NCI-H82 (cell line): ENCODE data around the gene PIK3AP1.

Experiments used
- DNase-seq: peaks from one replicate; lab custom pipeline; 2025; lab: John Stamatoyannopoulos, UW

Gene PIK3AP1

GRCh38 chr10:96610817-96611216, 109.5 kb downstream of the PIK3AP1 start:
- no peak for DNase-seq

DNA sequence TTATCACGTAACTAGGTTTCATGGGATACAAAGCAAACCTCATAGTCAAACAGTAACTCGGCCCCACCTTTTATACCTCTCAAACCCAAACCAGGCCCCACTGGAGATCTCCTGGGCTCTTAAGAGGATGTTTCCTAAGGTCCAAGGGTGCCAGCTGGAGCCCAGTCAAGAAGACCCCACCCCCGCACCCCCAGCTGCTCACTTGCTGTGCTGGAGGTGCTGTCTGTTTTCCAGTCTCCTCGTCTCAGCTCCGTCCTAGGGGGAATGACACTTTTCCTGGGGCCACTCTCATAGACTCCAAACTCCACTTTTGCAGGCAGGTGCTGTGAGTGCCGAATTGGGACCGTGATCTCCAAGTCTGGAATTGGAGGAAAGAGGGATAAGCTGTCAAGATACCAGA, 110.8 kb downstream of the PIK3AP1 start:
- peak; percentile 74 for DNase-seq

DNA sequence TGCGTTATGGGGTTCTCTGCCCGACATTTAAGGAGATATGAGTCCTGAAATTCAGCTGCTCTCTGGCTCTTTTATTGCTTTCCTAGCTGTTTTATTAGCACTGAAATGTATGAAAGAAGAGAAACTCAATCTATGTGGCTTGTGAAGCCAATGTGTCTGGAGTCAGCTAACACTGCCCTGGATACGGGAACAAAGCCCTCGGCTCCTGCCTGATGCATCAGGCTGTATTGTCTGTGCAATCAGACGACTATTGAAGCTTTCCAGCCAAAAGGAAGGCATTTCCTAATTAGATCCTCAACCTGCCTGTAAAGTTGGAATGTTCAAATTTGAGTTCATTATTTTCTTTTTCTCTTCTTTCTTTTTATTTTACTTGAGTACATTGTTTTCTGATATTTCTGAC, 111.5 kb downstream of the PIK3AP1 start:
- no peak for DNase-seq

GRCh38 chr10:96608262-96608661, 112.1 kb downstream of the PIK3AP1 start:
- no peak for DNase-seq

DNA sequence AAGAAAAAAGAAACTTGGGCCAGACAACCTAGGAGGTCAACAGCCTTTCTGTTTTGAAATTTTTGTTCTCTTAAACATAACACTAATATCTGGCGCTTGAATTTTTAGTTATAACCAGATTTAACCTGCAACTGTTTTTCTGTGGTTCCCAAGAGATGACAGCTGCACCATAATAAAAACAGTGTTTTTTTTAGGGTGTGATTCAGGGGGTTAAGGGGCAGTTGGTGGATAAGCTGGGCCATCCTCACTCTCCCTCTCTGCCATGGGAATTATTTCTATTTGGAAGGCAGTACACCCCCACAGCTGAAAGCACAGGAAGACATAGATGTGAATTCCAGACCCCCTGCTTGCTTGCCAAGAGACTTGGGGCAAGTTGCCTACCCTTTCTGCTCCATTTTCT, 113.4 kb downstream of the PIK3AP1 start:
- DNase-seq: no peak

- DNase-seq: no peak
These were observed 114.1 kb downstream of the PIK3AP1 start for GRCh38 chr10:96606216-96606615.

DNA sequence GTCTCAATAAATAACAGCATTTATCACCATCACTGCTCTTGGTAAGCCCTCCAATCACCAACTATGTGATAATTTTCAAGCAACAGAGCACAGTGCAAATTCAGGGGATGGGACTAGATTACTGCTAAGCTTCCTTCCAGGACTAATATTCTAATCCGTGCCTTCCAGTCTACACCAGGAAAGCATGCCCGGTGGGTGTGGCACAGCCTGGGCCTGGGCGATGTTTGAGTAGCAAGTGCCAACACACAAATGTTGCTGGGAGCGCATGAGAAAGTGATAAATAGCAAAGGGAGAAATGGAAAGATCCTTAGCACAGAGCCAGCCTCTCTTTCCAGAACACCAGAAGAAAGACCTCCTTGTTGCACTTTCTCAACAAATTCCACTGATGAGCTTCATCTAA, 120.0 kb downstream of the PIK3AP1 start:
- DNase-seq: no peak

GRCh38 chr10:96598846-96599245, 121.5 kb downstream of the PIK3AP1 start:
- no peak for DNase-seq

- no peak for DNase-seq
These were observed 123.6 kb downstream of the PIK3AP1 start for GRCh38 chr10:96596422-96597407.

DNA sequence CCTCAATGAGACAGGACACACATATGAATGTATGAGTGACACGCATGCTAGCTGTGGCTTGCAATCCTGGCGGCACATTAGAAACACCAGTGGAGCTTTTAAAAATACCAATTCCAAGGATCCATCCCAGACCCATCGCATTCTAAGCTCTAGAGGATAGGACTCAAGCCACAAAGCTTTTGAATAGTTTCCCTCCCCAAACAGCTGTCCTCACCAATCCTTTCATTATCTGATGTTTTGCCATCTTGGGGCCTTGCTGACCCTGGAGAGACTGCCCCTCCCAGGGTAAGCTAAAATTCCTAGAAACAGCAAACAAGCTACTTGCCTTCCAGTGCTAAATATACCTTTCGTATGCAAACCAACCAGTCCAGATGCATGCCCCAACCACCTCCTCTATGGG, 124.6 kb downstream of the PIK3AP1 start:
- DNase-seq: no peak

GRCh38 chr10:96591946-96592345, 128.4 kb downstream of the PIK3AP1 start:
- DNase-seq: no peak

GRCh38 chr10:96588616-96589419, 131.5 kb downstream of the PIK3AP1 start:
- no peak for DNase-seq

DNA sequence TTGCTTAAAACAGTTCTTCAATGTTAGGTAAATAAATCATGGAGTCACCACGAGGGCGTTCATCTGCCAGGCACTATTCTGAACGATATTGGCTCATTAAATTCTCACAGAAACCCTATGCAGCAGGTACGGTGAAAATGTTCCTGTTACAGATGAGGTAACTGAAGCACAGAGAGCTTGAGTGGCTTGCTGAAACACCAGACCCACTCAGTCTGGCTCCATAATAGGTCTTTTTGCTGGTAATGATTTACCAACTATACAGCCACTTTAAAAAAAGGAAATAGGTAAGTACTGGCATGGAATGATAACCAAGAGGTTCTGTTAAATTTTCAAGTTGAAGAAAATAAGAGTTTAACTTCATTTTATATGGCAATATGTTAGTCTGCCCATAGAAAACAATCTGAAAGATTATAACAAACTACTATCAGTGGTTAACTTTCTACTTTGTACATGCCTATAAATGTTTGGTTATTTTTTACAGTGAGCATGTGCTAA, 132.2 kb downstream of the PIK3AP1 start:
- no peak for DNase-seq

DNA sequence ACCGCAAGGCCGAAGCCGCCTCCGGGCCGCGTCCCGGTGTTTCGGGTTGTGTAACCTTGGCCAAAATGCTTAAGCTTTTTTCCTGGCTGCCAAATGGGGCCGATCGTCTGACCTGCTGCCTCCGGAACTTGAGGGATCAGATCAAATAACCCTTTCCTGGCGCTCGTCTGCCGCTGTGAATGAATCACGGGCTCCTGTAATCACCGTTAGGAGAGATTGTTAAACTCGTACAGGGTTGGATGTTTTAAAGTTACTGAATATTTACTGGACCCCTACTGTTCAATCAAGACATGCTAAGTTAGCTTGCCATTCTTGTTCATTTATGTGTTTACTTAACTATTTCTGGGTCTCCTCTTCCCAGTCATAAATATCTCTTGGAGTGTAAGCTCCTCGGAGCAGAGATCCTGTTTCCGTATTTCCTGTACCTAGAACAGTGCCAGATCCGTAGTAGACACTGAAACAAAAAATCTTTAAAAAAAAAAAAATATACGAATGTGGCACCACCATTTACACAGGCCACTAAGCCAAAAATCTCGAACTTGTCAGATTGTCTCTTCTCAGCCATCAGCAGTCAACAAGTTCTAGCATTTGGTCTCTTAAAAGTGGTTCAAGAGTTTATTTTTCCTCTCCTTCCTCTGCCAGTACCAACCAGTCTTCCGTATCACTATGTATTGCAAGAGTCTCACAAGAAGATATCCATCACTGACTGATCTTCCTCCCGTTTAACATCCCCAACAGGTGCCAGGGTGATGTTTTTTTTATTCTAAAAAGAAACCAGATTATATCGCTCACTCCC, 132.9 kb downstream of the PIK3AP1 start:
- peak; percentile 74 for DNase-seq

- DNase-seq: peak; percentile 87
These were observed 133.7 kb downstream of the PIK3AP1 start, which contains the start of gene TM9SF3 for GRCh38 chr10:96586419-96587263. Gene TM9SF3 (minus strand): TSS chr10:96587012. CDS start chr10:96586835, 177 bp downstream.

DNA sequence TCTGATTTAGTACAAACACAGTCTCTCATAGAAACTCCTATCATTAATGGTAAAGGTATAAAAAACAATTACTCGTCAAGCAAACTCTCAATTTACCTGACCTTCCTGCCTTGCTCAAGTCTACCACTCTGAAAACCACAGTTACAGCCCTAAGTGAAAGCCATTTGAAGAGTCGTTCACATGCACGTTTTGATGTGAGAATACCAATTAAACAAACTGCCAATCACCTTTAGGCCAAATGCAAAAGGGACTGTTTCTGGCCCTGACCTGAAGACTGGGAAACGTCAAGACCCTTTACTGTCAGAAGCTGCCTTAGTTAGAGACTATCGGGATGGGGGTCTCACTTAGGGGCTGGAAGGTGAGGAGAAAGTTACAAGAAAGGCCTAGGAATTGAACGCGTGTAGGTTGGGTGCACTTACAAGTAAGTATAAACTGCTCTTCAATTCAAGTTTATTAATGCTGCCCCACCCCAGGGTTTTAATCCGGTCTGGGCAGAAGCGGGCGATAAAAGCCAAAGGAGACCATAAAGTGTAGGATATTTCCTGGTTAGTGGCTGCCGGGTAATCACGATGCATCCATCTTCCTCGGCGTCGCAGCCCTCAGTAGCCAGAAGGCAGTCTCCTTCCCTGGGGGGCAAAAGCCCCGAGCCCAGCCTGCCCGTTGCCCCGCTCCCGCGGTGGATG, 134.4 kb downstream of the PIK3AP1 start:
- DNase-seq: peak; percentile 61

- no peak for DNase-seq
These were observed 135.8 kb downstream of the PIK3AP1 start for GRCh38 chr10:96584474-96584873.

DNA sequence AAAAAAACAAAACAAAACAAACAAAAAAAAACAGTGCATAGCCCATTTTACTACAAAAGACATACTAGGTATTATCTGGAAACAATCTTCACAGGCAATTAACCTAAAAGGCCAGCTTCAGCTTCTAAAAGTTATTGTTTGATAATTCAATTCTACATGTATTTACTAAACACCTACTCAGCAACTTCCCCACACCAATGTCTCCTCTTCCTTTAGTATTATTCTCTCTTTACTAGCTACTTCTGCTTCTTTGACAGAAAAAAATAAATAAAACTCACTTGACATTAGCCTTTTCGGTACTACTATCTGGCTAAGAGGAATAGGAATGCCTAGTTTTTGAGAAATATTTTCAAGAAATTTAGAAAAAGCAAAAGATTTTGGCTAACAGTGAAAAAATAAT, 136.3 kb downstream of the PIK3AP1 start:
- no peak for DNase-seq

GRCh38 chr10:96579133-96579532, 141.2 kb downstream of the PIK3AP1 start:
- DNase-seq: no peak

GRCh38 chr10:96578633-96579032, 141.7 kb downstream of the PIK3AP1 start:
- no peak for DNase-seq
